ENCODE measurements around the gene NAV2. TPM values are rescaled to one million over a fixed set of nuclear protein-coding genes. Genes with fewer than 3 reads are reported as not detected.

NAV2 gene
- polyA plus RNA-seq, 1 donor from 2014 or later: 3.0 TPM

GRCh38 chr11:19880088-19880345 is 167.4 kb downstream of the NAV2 start:
- H4K20me1 ChIP-seq (ENCODE audit: insufficient read depth): no peaks in the 10 kb centered on the region
- H3K9me3 ChIP-seq (ENCODE audit: low read length): no peaks in the 10 kb centered on the region
- H3K4me2 ChIP-seq (ENCODE audit: low read length): no peak overlapping the region
- no peaks in the 10 kb centered on the region for H3K36me3 ChIP-seq (ENCODE audit: insufficient read depth, low read length)
- H3K27me3 ChIP-seq (ENCODE audit: insufficient read depth, low read depth, low read length): no peaks in the 10 kb centered on the region
- H3K9ac ChIP-seq (ENCODE audit: low read length): no peak overlapping the region
- H3K9me2 ChIP-seq (ENCODE audit: insufficient read depth, low read length): no peaks in the 10 kb centered on the region
- H3K27ac ChIP-seq (ENCODE audit: low read length): no peak overlapping the region
- no peak overlapping the region for H3K4me3 ChIP-seq (ENCODE audit: low read length)
- no peaks in the 10 kb centered on the region for H3F3A ChIP-seq (ENCODE audit: insufficient read depth, low read length, poor library complexity, severe bottlenecking)
- H2AFZ ChIP-seq (ENCODE audit: low read depth, low read length): no peak overlapping the region
- no peaks in the 10 kb centered on the region for H3K79me2 ChIP-seq (replicated peaks; ENCODE audit: insufficient read depth, low read length)
- TF ChIP-seq EP300 (conservative IDR thresholded peaks at IDR 0.05; ENCODE audit: poor library complexity, severe bottlenecking): no peak
- TF ChIP-seq POLR2AphosphoS5 (IDR thresholded peaks at IDR 0.05): no peak
- no peak for TF ChIP-seq CTCF (IDR thresholded peaks at IDR 0.05; ENCODE audit: poor library complexity, severe bottlenecking)
- TF ChIP-seq EZH2 (IDR thresholded peaks at IDR 0.05; ENCODE audit: borderline replicate concordance, insufficient read depth, low read length, poor library complexity, severe bottlenecking): no peak
- TF ChIP-seq RAD21 (conservative IDR thresholded peaks at IDR 0.05): no peak
- TF ChIP-seq SMC3 (conservative IDR thresholded peaks at IDR 0.05; ENCODE audit: poor library complexity): no peak
- TF ChIP-seq REST (IDR thresholded peaks at IDR 0.05; ENCODE audit: borderline replicate concordance): no peak
- no peak for TF ChIP-seq TAF1 (IDR thresholded peaks at IDR 0.05; ENCODE audit: low read depth)
- TF ChIP-seq MXI1 (conservative IDR thresholded peaks at IDR 0.05; ENCODE audit: poor library complexity, severe bottlenecking): no peak

GRCh38 chr11:19881177-19881576 is 168.5 kb downstream of the NAV2 start:
- H3K27ac ChIP-seq (ENCODE audit: low read length): no peak overlapping the region
- no peaks in the 10 kb centered on the region for H3K36me3 ChIP-seq (ENCODE audit: insufficient read depth, low read length)
- no peaks in the 10 kb centered on the region for H4K20me1 ChIP-seq (ENCODE audit: insufficient read depth)
- no peak overlapping the region for H3K9ac ChIP-seq (ENCODE audit: low read length)
- no peaks in the 10 kb centered on the region for H3K27me3 ChIP-seq (ENCODE audit: insufficient read depth, low read depth, low read length)
- no peak overlapping the region for H3K4me2 ChIP-seq (ENCODE audit: low read length)
- H3K4me3 ChIP-seq (ENCODE audit: low read length): no peak overlapping the region
- TF ChIP-seq TAF1 (IDR thresholded peaks at IDR 0.05; ENCODE audit: low read depth): no peak
- no peak for TF ChIP-seq MXI1 (conservative IDR thresholded peaks at IDR 0.05; ENCODE audit: poor library complexity, severe bottlenecking)
- no peak for TF ChIP-seq REST (IDR thresholded peaks at IDR 0.05; ENCODE audit: borderline replicate concordance)
- TF ChIP-seq POLR2AphosphoS5 (IDR thresholded peaks at IDR 0.05): no peak
- no peak for TF ChIP-seq RAD21 (conservative IDR thresholded peaks at IDR 0.05)
- no peak for TF ChIP-seq EP300 (conservative IDR thresholded peaks at IDR 0.05; ENCODE audit: poor library complexity, severe bottlenecking)
- TF ChIP-seq EZH2 (IDR thresholded peaks at IDR 0.05; ENCODE audit: borderline replicate concordance, insufficient read depth, low read length, poor library complexity, severe bottlenecking): no peak
- TF ChIP-seq SMC3 (conservative IDR thresholded peaks at IDR 0.05; ENCODE audit: poor library complexity): no peak
- TF ChIP-seq CTCF (IDR thresholded peaks at IDR 0.05; ENCODE audit: poor library complexity, severe bottlenecking): no peak
- H3K9me3 ChIP-seq (ENCODE audit: low read length): no peaks in the 10 kb centered on the region
- H2AFZ ChIP-seq (ENCODE audit: low read depth, low read length): no peak overlapping the region
- H3F3A ChIP-seq (ENCODE audit: insufficient read depth, low read length, poor library complexity, severe bottlenecking): no peaks in the 10 kb centered on the region
- H3K9me2 ChIP-seq (ENCODE audit: insufficient read depth, low read length): no peaks in the 10 kb centered on the region
- H3K79me2 ChIP-seq (replicated peaks; ENCODE audit: insufficient read depth, low read length): no peaks in the 10 kb centered on the region

All from neural cell (in vitro differentiated cells).